Neuronal stem cell (in vitro differentiated cells): Measurements from ENCODE around the gene HDAC9.
"Not testable (repeated sequence)": the region's sequence is repeated elsewhere in the genome, so short reads cannot be mapped to it uniquely, and the experiment has no call there.

Source experiments
- DNase-seq: peaks from one replicate; pipeline ENCODE4 v3.0.0-alpha.2; 2013; ENCODE audit warnings: low spot score
- H2AFZ ChIP-seq: one replicate; pipeline ENCODE4 v1.6.1; 2013; ENCODE audit warnings: mild to moderate bottlenecking, low read length, inconsistent platforms
- H2AK5ac ChIP-seq: 2 replicates; pipeline ENCODE4 v1.6.1; 2013; ENCODE audit warnings: low read depth, mild to moderate bottlenecking, inconsistent platforms, low read length, moderate library complexity, mixed read lengths
- H2BK120ac ChIP-seq: 2 replicates; pipeline ENCODE4 v1.6.1; 2013; ENCODE audit warnings: low read depth, mild to moderate bottlenecking, inconsistent platforms, low read length, moderate library complexity, mixed read lengths
- H2BK12ac ChIP-seq: one replicate; pipeline ENCODE4 v1.6.1; 2013; ENCODE audit warnings: low read length, inconsistent platforms
- H2BK15ac ChIP-seq: 2 replicates; pipeline ENCODE4 v1.6.1; 2013; ENCODE audit warnings: mild to moderate bottlenecking, low read length, inconsistent platforms, mixed read lengths
- H2BK5ac ChIP-seq: one replicate; pipeline ENCODE4 v1.6.1; 2013; ENCODE audit warnings: inconsistent platforms, mild to moderate bottlenecking, low read length, moderate library complexity
- H3K14ac ChIP-seq: one replicate; pipeline ENCODE4 v1.6.1; 2013; ENCODE audit warnings: low read length, inconsistent platforms
- H3K18ac ChIP-seq: 2 replicates; pipeline ENCODE4 v1.6.1; 2013; ENCODE audit warnings: low read length, inconsistent platforms
- H3K23ac ChIP-seq: 2 replicates; pipeline ENCODE4 v1.6.1; 2013; ENCODE audit warnings: low read depth, mild to moderate bottlenecking, mixed read lengths, low read length, inconsistent platforms; ENCODE audit not compliant: poor library complexity
- H3K27ac ChIP-seq: replicated peaks from 3 replicates; pipeline ENCODE4 v1.5.1; 2013; ENCODE audit warnings: low read length, inconsistent platforms
- H3K27me3 ChIP-seq, 3 experiments: 2 replicates each; pipeline ENCODE4 v1.6.1; 2013; ENCODE audit warnings: low read length in 3 of 3, mild to moderate bottlenecking in 2 of 3, inconsistent platforms in 1 of 3, low read depth in 1 of 3, mixed read lengths in 1 of 3, moderate library complexity in 1 of 3; ENCODE audit not compliant: control insufficient read depth in 3 of 3, insufficient read depth in 3 of 3
- H3K36me3 ChIP-seq, 2 donors: replicated peaks in 1 of 2; 2 replicates each; pipeline ENCODE4 v1.6.1; 2013; ENCODE audit warnings: low read length in 2 of 2; ENCODE audit not compliant: control insufficient read depth in 2 of 2, insufficient read depth in 2 of 2
- H3K4ac ChIP-seq: 2 replicates; pipeline ENCODE4 v1.6.1; 2013; ENCODE audit warnings: inconsistent platforms, mild to moderate bottlenecking, low read length, moderate library complexity
- H3K4me1 ChIP-seq, 2 donors: 1 replicate in 1 of 2; 2 replicates in 1 of 2; pipeline ENCODE4 v1.6.1; 2013; ENCODE audit warnings: low read length in 2 of 2, low read depth in 1 of 2; ENCODE audit not compliant: control insufficient read depth in 2 of 2, insufficient read depth in 1 of 2
- H3K4me2 ChIP-seq: one replicate; pipeline ENCODE4 v1.6.1; 2013; ENCODE audit warnings: mild to moderate bottlenecking, low read length, inconsistent platforms; ENCODE audit not compliant: insufficient read depth, poor library complexity, severe bottlenecking
- H3K4me3 ChIP-seq, 2 donors: 2 replicates each; pipeline ENCODE4 v1.5.1; 2013; ENCODE audit warnings: low read length in 2 of 2, mild to moderate bottlenecking in 2 of 2, inconsistent platforms in 1 of 2, moderate library complexity in 1 of 2
- H3K79me1 ChIP-seq: one replicate; pipeline ENCODE4 v1.6.1; 2013; ENCODE audit warnings: low read depth, mild to moderate bottlenecking, inconsistent platforms, low read length, moderate library complexity
- H3K9ac ChIP-seq: one replicate; pipeline ENCODE4 v1.6.1; 2013; ENCODE audit warnings: mild to moderate bottlenecking, low read depth, low read length, inconsistent platforms; ENCODE audit not compliant: poor library complexity
- H3K9me3 ChIP-seq, 2 donors: replicated peaks in 1 of 2; 2 replicates each; pipeline versions ENCODE3 to v1.6.1; 2013; ENCODE audit warnings: low read length in 2 of 2, mild to moderate bottlenecking in 2 of 2, inconsistent platforms in 1 of 2, low read depth in 1 of 2, mixed read lengths in 1 of 2, moderate library complexity in 1 of 2; ENCODE audit not compliant: control insufficient read depth in 2 of 2, insufficient read depth in 1 of 2
- H4K8ac ChIP-seq: one replicate; pipeline ENCODE4 v1.6.1; 2013; ENCODE audit warnings: low read depth, mild to moderate bottlenecking, inconsistent platforms, low read length, moderate library complexity
- H4K91ac ChIP-seq: one replicate; pipeline ENCODE4 v1.6.1; 2013; ENCODE audit warnings: low read length, low read depth, mild to moderate bottlenecking, inconsistent platforms; ENCODE audit not compliant: poor library complexity
- WGBS, 2 donors: extraction: QIAGEN DNeasy Blood & Tissue Kit; methylation state at CpG; one replicate each; pipeline ENCODE4 v1.1.7; 2013; ENCODE audit warnings: missing lambda C conversion rate in 2 of 2, mixed read lengths in 1 of 2; ENCODE audit not compliant: insufficient read length in 2 of 2, insufficient replicate concordance in 1 of 2; ENCODE audit errors: extremely low coverage in 2 of 2; 5-methylcytosine and 5-hydroxymethylcytosine counted together

The HDAC9 gene

DNA sequence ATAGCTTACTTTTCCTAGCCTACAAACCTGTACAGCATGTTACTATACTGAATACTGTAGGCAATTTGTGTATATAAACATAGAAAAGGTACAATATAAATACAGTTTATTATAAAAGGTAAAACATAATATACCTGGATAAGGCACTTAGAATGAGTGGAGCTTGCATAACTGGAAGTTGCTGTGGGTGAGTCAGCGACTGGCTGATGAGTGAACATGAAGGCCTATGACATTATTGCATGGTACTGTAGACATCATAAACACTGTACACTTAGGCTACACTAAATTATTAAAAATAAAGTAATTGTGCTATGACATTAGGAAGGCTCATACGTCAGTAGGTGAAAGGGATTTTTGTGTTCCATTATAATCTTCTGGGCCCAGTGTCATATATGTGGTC lies 228.8 kb downstream of the HDAC9 start:
- Histone ChIP-seq H2AK5ac (no peak overlapping the region), H3K23ac (no peak overlapping the region), H3K79me1 (no peaks in the 10 kb centered on the region), H3K27ac (no peak overlapping the region), H4K8ac (no peak overlapping the region), H3K9me3 (no peaks in the 10 kb centered on the region), H2BK5ac (no peak overlapping the region), H2AFZ (no peak overlapping the region), H2BK12ac (no peak overlapping the region), H3K4me1 (peaks cover 0 to 6% of the 10 kb centered on the region in 2 donors), H3K18ac (no peak overlapping the region), H2BK15ac (no peak overlapping the region), H3K14ac (no peak overlapping the region), H2BK120ac (no peak overlapping the region), H3K9ac (no peak overlapping the region), H3K4ac (no peak overlapping the region), H3K27me3 (no peaks in the 10 kb centered on the region), H3K4me2 (no peak overlapping the region), H3K4me3 (no peak overlapping the region), H4K91ac (no peak overlapping the region), H3K36me3 (no peaks in the 10 kb centered on the region)
- no peak for DNase-seq
- WGBS, 2 donors = no CpG with 5 or more reads among the region's 2 CpGs

DNA sequence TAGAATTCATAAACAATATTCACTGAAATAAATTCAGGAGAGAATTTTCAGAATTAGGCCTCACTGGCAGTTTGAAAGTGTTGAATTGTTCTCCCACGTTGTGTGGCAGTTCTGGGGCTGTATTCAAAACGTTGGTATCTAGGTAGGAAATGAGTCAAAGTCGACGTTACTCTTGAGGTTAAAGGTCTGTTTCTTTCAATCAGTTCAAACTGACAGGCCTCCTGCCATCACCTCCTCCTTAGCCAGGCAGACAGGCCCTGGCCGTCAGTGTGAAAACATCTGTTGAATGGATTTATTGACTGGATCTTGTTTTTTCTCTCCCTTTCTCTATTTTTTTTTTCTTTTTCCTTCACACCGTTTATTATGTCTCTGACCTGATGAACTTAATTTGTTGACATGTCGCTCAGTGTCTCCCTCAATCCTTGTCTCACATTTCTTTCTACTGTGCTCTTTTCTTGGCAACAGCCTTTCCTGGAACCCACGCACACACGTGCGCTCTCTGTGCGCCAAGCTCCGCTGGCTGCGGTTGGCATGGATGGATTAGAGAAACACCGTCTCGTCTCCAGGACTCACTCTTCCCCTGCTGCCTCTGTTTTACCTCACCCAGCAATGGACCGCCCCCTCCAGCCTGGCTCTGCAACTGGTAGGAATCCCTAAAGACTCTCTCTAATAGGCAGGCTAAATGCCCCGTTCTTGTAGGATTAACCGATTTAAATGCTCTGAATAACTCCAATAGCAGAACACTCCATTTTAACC lies 231.7 kb downstream of the HDAC9 start:
- Histone ChIP-seq H2BK5ac (no peak overlapping the region), H3K36me3 (no peaks in the 10 kb centered on the region), H2AK5ac (no peak overlapping the region), H3K79me1 (no peaks in the 10 kb centered on the region), H3K4me2 (no peak overlapping the region), H2AFZ (no peak overlapping the region), H2BK15ac (no peak overlapping the region), H3K14ac (no peak overlapping the region), H4K8ac (no peak overlapping the region), H3K4ac (no peak overlapping the region), H3K18ac (no peak overlapping the region), H3K4me3 (no peak overlapping the region), H3K9ac (no peak overlapping the region), H2BK12ac (no peak overlapping the region), H3K4me1 (peaks cover 0 to 6% of the 10 kb centered on the region in 2 donors), H2BK120ac (no peak overlapping the region), H4K91ac (no peak overlapping the region), H3K9me3 (no peaks in the 10 kb centered on the region), H3K27ac (no peak overlapping the region), H3K27me3 (no peaks in the 10 kb centered on the region), H3K23ac (no peak overlapping the region)
- DNase-seq = no peak
- no CpG with 5 or more reads among the region's 18 CpGs for WGBS, 2 donors

DNA sequence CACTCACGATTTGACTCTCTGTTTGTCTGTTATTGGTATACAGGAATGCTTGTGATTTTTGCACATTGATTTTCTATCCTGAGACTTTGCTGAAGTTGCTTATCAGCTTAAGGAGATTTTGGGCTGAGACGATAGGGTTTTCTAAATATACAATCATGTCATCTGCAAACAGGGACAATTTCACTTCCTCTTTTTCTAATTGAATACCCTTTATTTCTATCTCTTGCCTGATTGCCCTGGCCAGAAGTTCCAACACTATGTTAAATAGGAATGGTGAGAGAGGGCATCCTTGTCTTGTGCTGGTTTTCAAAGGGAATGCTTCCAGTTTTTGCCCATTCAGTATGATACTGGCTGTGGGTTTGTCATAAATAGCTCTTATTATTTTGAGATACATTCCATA lies 240.5 kb downstream of the HDAC9 start:
- not testable (repeated sequence) for H3K36me3 ChIP-seq, H3K9me3 ChIP-seq, H3K18ac ChIP-seq, H3K4me2 ChIP-seq, H2AFZ ChIP-seq, H4K8ac ChIP-seq, H2BK5ac ChIP-seq, H3K4ac ChIP-seq, H3K79me1 ChIP-seq, H3K27ac ChIP-seq, H3K9ac ChIP-seq, H2BK15ac ChIP-seq, H3K27me3 ChIP-seq, H3K23ac ChIP-seq, H2AK5ac ChIP-seq, H2BK120ac ChIP-seq, H2BK12ac ChIP-seq, H4K91ac ChIP-seq, DNase-seq, H3K14ac ChIP-seq, H3K4me3 ChIP-seq, H3K4me1 ChIP-seq
- WGBS, 2 donors = no CpG with 5 or more reads among the region's 2 CpGs

DNA sequence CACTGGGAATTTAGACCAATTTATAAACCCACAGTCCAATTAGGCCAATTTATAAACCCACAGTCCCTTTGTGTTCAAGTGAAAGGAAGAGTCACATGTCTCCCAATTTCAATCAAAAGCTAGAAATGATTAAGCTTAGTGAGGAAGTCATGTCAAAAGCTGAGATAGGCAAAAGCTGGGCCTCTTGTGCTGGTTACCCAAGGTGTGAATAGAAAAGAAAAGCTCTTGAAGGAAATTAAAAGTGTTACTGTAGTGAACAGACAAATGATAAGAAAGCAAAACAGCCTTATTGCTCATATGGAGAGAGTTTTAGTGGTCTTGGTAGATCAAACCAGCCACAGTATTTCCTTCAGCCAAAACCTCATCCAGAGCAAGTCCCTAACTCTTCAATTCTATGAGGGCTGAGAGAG lies 245.0 kb downstream of the HDAC9 start:
- Histone ChIP-seq H2BK12ac (no peak overlapping the region), H2BK120ac (no peak overlapping the region), H3K14ac (no peak overlapping the region), H3K4ac (no peak overlapping the region), H3K18ac (no peak overlapping the region), H2BK15ac (no peak overlapping the region), H3K27me3 (no peaks in the 10 kb centered on the region), H3K27ac (no peak overlapping the region), H3K9me3 (no peaks in the 10 kb centered on the region), H2AK5ac (no peak overlapping the region), H3K9ac (no peak overlapping the region), H4K91ac (no peak overlapping the region), H4K8ac (no peak overlapping the region), H3K4me1 (no peaks in the 10 kb centered on the region), H3K79me1 (no peaks in the 10 kb centered on the region), H3K36me3 (no peaks in the 10 kb centered on the region), H2AFZ (no peak overlapping the region), H3K23ac (no peak overlapping the region), H3K4me3 (no peak overlapping the region), H2BK5ac (no peak overlapping the region), H3K4me2 (no peak overlapping the region)
- DNase-seq = no peak
